ENCODE measurements around the gene GBA2.
A peak's percentile ranks its signal among the peaks of the same experiment; 100 is the strongest.

The GBA2 gene

GRCh38 chr9:35748858-35749514, at the start of gene GBA2, which contains the start of gene RGP1:
Gene GBA2 (minus strand): TSS chr9:35749228. CDS start chr9:35748704, 524 bp downstream.
Gene RGP1 (plus strand): TSS chr9:35749287. CDS start chr9:35749756, 469 bp downstream.
- peak; percentile 83 for DNase-seq

- no peak for DNase-seq
Observed at GRCh38 chr9:35797311-35798109, 48.5 kb upstream of the GBA2 start.

GRCh38 chr9:35795695-35796094, 46.7 kb upstream of the GBA2 start:
- no peak for DNase-seq

GRCh38 chr9:35793461-35793860, 44.4 kb upstream of the GBA2 start:
- DNase-seq: no peak

- no peak for DNase-seq
Observed at GRCh38 chr9:35792826-35793225, 43.8 kb upstream of the GBA2 start.

GRCh38 chr9:35792024-35792813, 43.2 kb upstream of the GBA2 start:
- DNase-seq: no peak

GRCh38 chr9:35791297-35791921, 42.4 kb upstream of the GBA2 start, which contains the start of gene NPR2:
Gene NPR2 (plus strand): TSS chr9:35791591. CDS start chr9:35792409, 818 bp downstream.
- DNase-seq: no peak

GRCh38 chr9:35790385-35791296, 41.6 kb upstream of the GBA2 start:
- DNase-seq: peak; percentile 79

GRCh38 chr9:35790025-35790384, 41.0 kb upstream of the GBA2 start:
- DNase-seq: no peak

- DNase-seq: peak; percentile 45
Observed at GRCh38 chr9:35789541-35789940, 40.5 kb upstream of the GBA2 start.

- DNase-seq: no peak
Observed at GRCh38 chr9:35783418-35783817, 34.4 kb upstream of the GBA2 start.

- no peak for DNase-seq
Observed at GRCh38 chr9:35781066-35781465, 32.0 kb upstream of the GBA2 start.

GRCh38 chr9:35778496-35778895, 29.5 kb upstream of the GBA2 start:
- no peak for DNase-seq

- DNase-seq: no peak
Observed at GRCh38 chr9:35776018-35776417, 27.0 kb upstream of the GBA2 start.

- DNase-seq: no peak
Observed at GRCh38 chr9:35774907-35775635, 26.0 kb upstream of the GBA2 start.

- no peak for DNase-seq
Observed at GRCh38 chr9:35771943-35772342, 22.9 kb upstream of the GBA2 start.

GRCh38 chr9:35771534-35771933, 22.5 kb upstream of the GBA2 start:
- peak; percentile 21 for DNase-seq

GRCh38 chr9:35771075-35771433, 22.0 kb upstream of the GBA2 start:
- DNase-seq: no peak

- DNase-seq: no peak
Observed at GRCh38 chr9:35769763-35770162, 20.7 kb upstream of the GBA2 start.

GRCh38 chr9:35767458-35767857, 18.4 kb upstream of the GBA2 start:
- no peak for DNase-seq

- DNase-seq: peak; percentile 16
Observed at GRCh38 chr9:35766997-35767396, 18.0 kb upstream of the GBA2 start.

Measured in OCI-M1 (cell line).